ENCODE results near the gene GFOD1.

- TF ChIP-seq EP300 (IDR thresholded peaks at IDR 0.05) = no peak
- no peak for TF ChIP-seq CTCF (IDR thresholded peaks at IDR 0.05)
These were observed 25.6 kb downstream of the GFOD1 start for GRCh38 chr6:13461805-13462204.

All from sigmoid colon (tissue), 4 donors.